Activated T-helper 2 cell treated with anti-CD3 and anti-CD28 coated beads, Interferon-gamma antibody, Interleukin-2, Interleukin-4, amounts not matched to agents 10 μg/mL and 5 μg/mL and 100 μg/mL, durations not matched to agents 14 hours and 24 hours and 36 hours (primary cell): Measurements from ENCODE around the gene FANCC. TPM values are rescaled to one million over a fixed set of nuclear protein-coding genes. Genes with fewer than 3 reads are reported as not detected.
"Not testable (repeated sequence)": the region's sequence is repeated elsewhere in the genome, so short reads cannot be mapped to it uniquely, and the experiment has no call there.

Source experiments
- DNase-seq: peaks from one replicate; pipeline ENCODE4 v3.0.0; 2021; ENCODE audit warnings: low spot score
- H3K27ac Mint-ChIP-seq: one replicate; pipeline ENCODE4 v1.8.0; 2021; ENCODE audit warnings: mixed read lengths
- H3K27me3 Mint-ChIP-seq: one replicate; pipeline ENCODE4 v1.8.0; 2021; ENCODE audit warnings: low read depth, mixed read lengths
- H3K36me3 Mint-ChIP-seq: one replicate; pipeline ENCODE4 v1.8.0; 2021; ENCODE audit warnings: low read depth, mixed read lengths
- H3K4me1 Mint-ChIP-seq: one replicate; pipeline ENCODE4 v1.8.0; 2021; ENCODE audit warnings: low read depth, mixed read lengths
- H3K4me3 Mint-ChIP-seq: one replicate; pipeline ENCODE4 v1.8.0; 2021; ENCODE audit warnings: low read depth, mild to moderate bottlenecking, moderate library complexity, mixed read lengths
- H3K9me3 Mint-ChIP-seq: one replicate; pipeline ENCODE4 v1.8.0; 2021; ENCODE audit warnings: mixed read lengths
- intact Hi-C: fragments of 100-400 bp; cut with micrococcal nuclease; formaldehyde crosslinking; loops from one replicate; pipeline ENCODE4 v1.15.1; 2023
- total RNA-seq: library from RNA; stranded (reverse); gene quantifications from 2 replicates; pipeline ENCODE4 v1.2.3, GENCODE V29; 2022

The FANCC gene
- total RNA-seq, 1 donor from 2014 or later = 16.8 TPM

GRCh38 chr9:95237336-95237735, 80.2 kb downstream of the FANCC start:
- no peak overlapping the region for H3K4me3 Mint-ChIP-seq
- DNase-seq = no peak
- intact Hi-C loops = no loop called here
- H3K27ac Mint-ChIP-seq = no peak overlapping the region
- peaks cover 5% of the 10 kb centered on the region for H3K36me3 Mint-ChIP-seq
- no peaks in the 10 kb centered on the region for H3K27me3 Mint-ChIP-seq
- no peaks in the 10 kb centered on the region for H3K9me3 Mint-ChIP-seq
- no peaks in the 10 kb centered on the region for H3K4me1 Mint-ChIP-seq

- no peak for DNase-seq
- no peak overlapping the region for H3K27ac Mint-ChIP-seq
- H3K4me3 Mint-ChIP-seq = no peak overlapping the region
- H3K36me3 Mint-ChIP-seq = peaks cover 15% of the 10 kb centered on the region
- H3K27me3 Mint-ChIP-seq = no peaks in the 10 kb centered on the region
- H3K9me3 Mint-ChIP-seq = no peaks in the 10 kb centered on the region
- H3K4me1 Mint-ChIP-seq = peaks cover 4% of the 10 kb centered on the region
- intact Hi-C loops = no loop called here
Measured at GRCh38 chr9:95230046-95230445, 87.5 kb downstream of the FANCC start.

GRCh38 chr9:95229230-95229915, 88.1 kb downstream of the FANCC start:
- peaks cover 15% of the 10 kb centered on the region for H3K36me3 Mint-ChIP-seq
- peaks cover 7% of the 10 kb centered on the region for H3K4me1 Mint-ChIP-seq
- DNase-seq = no peak
- H3K4me3 Mint-ChIP-seq = no peak overlapping the region
- H3K27ac Mint-ChIP-seq = no peak overlapping the region
- no peaks in the 10 kb centered on the region for H3K9me3 Mint-ChIP-seq
- no peaks in the 10 kb centered on the region for H3K27me3 Mint-ChIP-seq
- intact Hi-C loops = no loop called here

GRCh38 chr9:95226921-95227320, 90.6 kb downstream of the FANCC start:
- Mint-ChIP-seq H3K9me3 (no peaks in the 10 kb centered on the region), H3K27ac (no peak overlapping the region), H3K4me1 (peaks cover 7% of the 10 kb centered on the region), H3K27me3 (no peaks in the 10 kb centered on the region), H3K4me3 (no peak overlapping the region), H3K36me3 (peaks cover 11% of the 10 kb centered on the region)
- no peak for DNase-seq
- intact Hi-C loops = no loop called here

- H3K36me3 Mint-ChIP-seq = peaks cover 7% of the 10 kb centered on the region
- H3K4me1 Mint-ChIP-seq = peaks cover 7% of the 10 kb centered on the region
- no peaks in the 10 kb centered on the region for H3K9me3 Mint-ChIP-seq
- H3K27ac Mint-ChIP-seq = no peak overlapping the region
- no peaks in the 10 kb centered on the region for H3K27me3 Mint-ChIP-seq
- H3K4me3 Mint-ChIP-seq = no peak overlapping the region
- no peak for DNase-seq
- intact Hi-C loops = no loop called here
Measured at GRCh38 chr9:95225726-95226106, 91.8 kb downstream of the FANCC start.

GRCh38 chr9:95225076-95225725, 92.3 kb downstream of the FANCC start:
- Mint-ChIP-seq H3K4me3 (no peak overlapping the region), H3K36me3 (peaks cover 7% of the 10 kb centered on the region), H3K27ac (no peak overlapping the region), H3K9me3 (no peaks in the 10 kb centered on the region), H3K4me1 (peaks cover 7% of the 10 kb centered on the region), H3K27me3 (no peaks in the 10 kb centered on the region)
- DNase-seq = no peak
- intact Hi-C loops = no loop called here

GRCh38 chr9:95224376-95225019, 93.0 kb downstream of the FANCC start:
- no peak for DNase-seq
- Mint-ChIP-seq H3K4me3 (no peak overlapping the region), H3K27ac (no peak overlapping the region), H3K27me3 (no peaks in the 10 kb centered on the region), H3K36me3 (peaks cover 7% of the 10 kb centered on the region), H3K4me1 (peaks cover 10% of the 10 kb centered on the region), H3K9me3 (no peaks in the 10 kb centered on the region)
- intact Hi-C loops = no loop called here

GRCh38 chr9:95220352-95220751, 97.2 kb downstream of the FANCC start:
- H3K9me3 Mint-ChIP-seq, H3K27ac Mint-ChIP-seq, intact Hi-C loops, H3K36me3 Mint-ChIP-seq, DNase-seq, H3K4me3 Mint-ChIP-seq, H3K27me3 Mint-ChIP-seq, H3K4me1 Mint-ChIP-seq: not testable (repeated sequence)

GRCh38 chr9:95218773-95219172, 98.7 kb downstream of the FANCC start:
- Mint-ChIP-seq H3K4me1 (peaks cover 5% of the 10 kb centered on the region), H3K27me3 (peaks cover 2% of the 10 kb centered on the region), H3K36me3 (peaks cover 3% of the 10 kb centered on the region), H3K27ac (no peak overlapping the region), H3K9me3 (no peaks in the 10 kb centered on the region), H3K4me3 (no peak overlapping the region)
- intact Hi-C loops = no loop called here
- no peak for DNase-seq

- H3K4me3 Mint-ChIP-seq = no peak overlapping the region
- H3K4me1 Mint-ChIP-seq = peaks cover 5% of the 10 kb centered on the region
- intact Hi-C loops = no loop called here
- H3K36me3 Mint-ChIP-seq = peaks cover 3% of the 10 kb centered on the region
- peaks cover 2% of the 10 kb centered on the region for H3K27me3 Mint-ChIP-seq
- DNase-seq = no peak
- no peak overlapping the region for H3K27ac Mint-ChIP-seq
- H3K9me3 Mint-ChIP-seq = no peaks in the 10 kb centered on the region
Measured at GRCh38 chr9:95217936-95218335, 99.6 kb downstream of the FANCC start.

GRCh38 chr9:95215336-95215898, 102.1 kb downstream of the FANCC start:
- peaks cover 11% of the 10 kb centered on the region for H3K4me1 Mint-ChIP-seq
- H3K27me3 Mint-ChIP-seq = peaks cover 2% of the 10 kb centered on the region
- DNase-seq = no peak
- no peaks in the 10 kb centered on the region for H3K9me3 Mint-ChIP-seq
- intact Hi-C loops = no loop called here
- peaks cover 2% of the 10 kb centered on the region for H3K36me3 Mint-ChIP-seq
- H3K4me3 Mint-ChIP-seq = no peak overlapping the region
- no peak overlapping the region for H3K27ac Mint-ChIP-seq

GRCh38 chr9:95213117-95213516, 104.4 kb downstream of the FANCC start:
- H3K9me3 Mint-ChIP-seq = no peaks in the 10 kb centered on the region
- H3K27ac Mint-ChIP-seq = no peak overlapping the region
- no peak overlapping the region for H3K4me3 Mint-ChIP-seq
- DNase-seq = no peak
- intact Hi-C loops = no loop called here
- H3K27me3 Mint-ChIP-seq = peaks cover 2% of the 10 kb centered on the region
- H3K4me1 Mint-ChIP-seq = peaks cover 8% of the 10 kb centered on the region
- H3K36me3 Mint-ChIP-seq = no peaks in the 10 kb centered on the region

GRCh38 chr9:95211028-95211427, 106.5 kb downstream of the FANCC start:
- intact Hi-C loops = no loop called here
- no peak for DNase-seq
- Mint-ChIP-seq H3K36me3 (no peaks in the 10 kb centered on the region), H3K9me3 (no peaks in the 10 kb centered on the region), H3K4me3 (no peak overlapping the region), H3K27me3 (peaks cover 2% of the 10 kb centered on the region), H3K4me1 (peaks cover 14% of the 10 kb centered on the region), H3K27ac (no peak overlapping the region)
